Karpas-422 (cell line): ENCODE results near the gene SCN5A. TPM values are rescaled to one million over a fixed set of nuclear protein-coding genes. Genes with fewer than 3 reads are reported as not detected.

ENCODE experiments used
- DNase-seq: peaks from one replicate; pipeline ENCODE4 v3.0.0-alpha.2; 2015
- H2AFZ ChIP-seq: fragments of 200-600 bp; sonication (generic); 2 replicates; pipeline ENCODE4 v1.6.1; 2014; ENCODE audit warnings: antibody characterized with exemption, low read length, mixed read lengths
- H3K27ac ChIP-seq: fragments of 200-600 bp; sonication (generic); 2 replicates; pipeline ENCODE4 v1.5.1; 2014; ENCODE audit warnings: mild to moderate bottlenecking, low read length, moderate library complexity
- H3K27me3 ChIP-seq: fragments of 200-600 bp; sonication (generic); 2 replicates; pipeline ENCODE4 v1.6.1; 2014; ENCODE audit warnings: low read length, mixed read lengths
- H3K36me3 ChIP-seq: fragments of 200-600 bp; sonication (generic); 2 replicates; pipeline ENCODE4 v1.6.1; 2014; ENCODE audit warnings: low read length, mixed read lengths; ENCODE audit not compliant: insufficient read depth
- H3K4me1 ChIP-seq: fragments of 200-600 bp; sonication (generic); 2 replicates; pipeline ENCODE4 v1.6.1; 2014; ENCODE audit warnings: mild to moderate bottlenecking, low read length, mixed read lengths
- H3K4me2 ChIP-seq: fragments of 200-600 bp; sonication (generic); 2 replicates; pipeline ENCODE4 v1.6.1; 2014; ENCODE audit warnings: low read length, low read depth, mild to moderate bottlenecking; ENCODE audit not compliant: poor library complexity, severe bottlenecking
- H3K4me3 ChIP-seq: fragments of 200-600 bp; sonication (generic); 2 replicates; pipeline ENCODE4 v1.5.1; 2014; ENCODE audit warnings: mild to moderate bottlenecking, antibody characterized with exemption, low read length, mixed read lengths
- H3K79me2 ChIP-seq: fragments of 200-600 bp; sonication (generic); 2 replicates; pipeline ENCODE4 v1.6.1; 2014; ENCODE audit warnings: mild to moderate bottlenecking, low read length, mixed read lengths
- H3K9ac ChIP-seq: fragments of 200-600 bp; sonication (generic); 2 replicates; pipeline ENCODE4 v1.6.0; 2014; ENCODE audit warnings: low read length
- H3K9me2 ChIP-seq: fragments of 200-600 bp; sonication (generic), shearing (Covaris generic); replicated peaks from 2 replicates; pipeline ENCODE4 v1.6.0; 2014; ENCODE audit warnings: mild to moderate bottlenecking, low read length, moderate library complexity; ENCODE audit not compliant: insufficient read depth
- H3K9me3 ChIP-seq: fragments of 300-700, 200-600 bp; sonication (generic); 2 replicates; pipeline ENCODE4 v1.6.1; 2014; ENCODE audit warnings: low read length, mixed read lengths
- H4K20me1 ChIP-seq: fragments of 200-600 bp; sonication (generic); 2 replicates; pipeline ENCODE4 v1.6.1; 2014; ENCODE audit warnings: mild to moderate bottlenecking, antibody characterized with exemption, low read length, low read depth; ENCODE audit not compliant: insufficient read depth
- total RNA-seq: library from RNA; depleted of rRNA; stranded (reverse); fragments of >200 nt; shearing (Covaris generic); gene quantifications from 2 replicates; pipeline ENCODE4 v1.2.3, GENCODE V29; 2014; ENCODE audit warnings: low replicate concordance

The SCN5A gene
- total RNA-seq, 1 experiment from 2014 or later, result not detected

DNA sequence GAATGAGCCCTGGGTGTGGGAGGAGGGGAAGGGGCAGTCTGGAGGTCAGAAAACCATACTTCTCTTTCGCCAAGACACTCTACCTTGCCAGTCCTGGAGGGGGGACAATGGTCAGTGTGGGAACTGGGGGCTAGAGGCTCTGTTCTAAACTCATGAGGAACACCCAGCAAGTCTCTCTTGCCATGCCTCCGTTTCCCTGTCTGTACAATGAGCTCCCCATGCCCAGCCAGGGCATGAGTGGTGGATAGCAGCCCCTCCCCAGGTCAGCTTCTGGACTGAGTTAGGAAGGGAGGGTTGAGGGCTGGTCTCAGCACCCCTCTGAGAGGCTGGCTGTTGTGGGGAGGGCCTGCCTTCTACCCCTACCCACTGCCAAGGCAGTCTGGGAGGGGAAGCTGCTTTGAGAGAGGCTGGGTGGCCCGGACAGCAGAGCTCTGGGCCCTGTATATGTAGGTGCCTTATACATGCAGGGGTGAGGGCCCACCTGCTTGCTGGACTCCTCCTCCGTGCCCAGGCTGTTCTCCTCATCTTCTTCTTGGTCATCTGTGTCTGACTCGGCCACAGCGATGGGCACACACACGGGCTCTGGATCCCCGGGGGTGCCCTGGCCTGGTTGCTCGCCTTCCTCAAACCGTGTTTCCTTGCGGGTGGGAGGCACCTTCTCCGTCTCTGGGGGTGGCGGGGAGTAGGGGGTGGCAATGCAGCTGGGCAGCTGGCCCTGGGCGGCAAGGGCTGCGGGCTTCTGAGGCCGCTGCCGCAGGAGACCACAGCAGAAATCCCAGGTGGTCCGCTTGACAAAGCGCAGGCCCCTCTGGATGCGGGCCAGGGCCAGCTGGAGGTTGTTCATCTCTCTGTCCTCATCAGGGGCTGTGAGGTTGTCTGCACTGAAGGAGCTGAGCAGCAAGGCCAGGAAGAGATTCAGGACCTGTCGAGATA, 68.8 kb downstream of the SCN5A start:
- Histone ChIP-seq H2AFZ (no peak overlapping the region), H4K20me1 (no peaks in the 10 kb centered on the region), H3K36me3 (no peaks in the 10 kb centered on the region), H3K4me2 (no peak overlapping the region), H3K4me3 (no peak overlapping the region), H3K9me2 (no peaks in the 10 kb centered on the region), H3K9me3 (no peaks in the 10 kb centered on the region), H3K27ac (no peak overlapping the region), H3K9ac (no peak overlapping the region), H3K4me1 (peaks cover 4% of the 10 kb centered on the region), H3K79me2 (no peaks in the 10 kb centered on the region), H3K27me3 (no peaks in the 10 kb centered on the region)
- DNase-seq, result no peak

DNA sequence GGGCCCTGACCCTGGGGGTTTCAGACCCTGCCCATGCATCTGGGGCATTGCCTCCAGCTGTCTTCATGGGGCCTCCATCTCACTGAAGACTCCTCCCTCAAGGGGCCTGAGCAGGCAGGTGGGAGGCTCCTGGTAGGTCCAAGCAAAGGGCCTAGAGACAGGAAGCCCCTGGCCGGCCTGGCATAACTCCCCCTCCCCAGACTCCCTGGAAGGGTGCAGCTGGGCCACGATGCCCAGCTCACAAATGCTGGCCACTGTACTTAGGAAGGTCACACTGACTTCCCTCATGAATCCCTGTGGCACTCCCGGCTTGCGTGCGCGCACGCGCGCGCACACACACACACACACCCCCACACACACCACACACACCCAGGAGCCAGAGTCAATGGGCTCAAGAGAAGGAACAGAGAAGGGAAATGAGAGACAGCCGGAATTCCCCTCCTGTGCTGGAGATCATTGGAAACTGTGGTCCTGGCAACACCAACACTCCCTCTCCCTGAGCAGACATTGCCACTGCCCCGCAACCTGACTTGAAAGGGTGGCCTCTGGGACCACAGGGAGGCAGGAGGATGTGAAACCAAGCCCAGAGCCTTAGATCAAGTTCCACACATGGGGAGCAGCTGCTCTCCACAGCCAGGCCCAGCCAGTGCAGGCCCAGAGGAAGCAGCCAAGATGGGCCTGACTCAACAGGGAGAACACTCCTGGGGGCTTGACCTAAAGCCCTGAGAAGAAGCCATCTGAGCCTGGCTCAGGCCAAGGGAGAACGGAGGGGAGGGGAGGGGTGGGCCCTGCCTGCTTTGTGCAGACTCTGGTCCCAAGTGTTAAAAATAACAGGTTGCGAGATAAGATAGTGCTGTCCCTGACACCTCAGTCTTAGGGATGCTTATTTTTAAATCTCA, 69.7 kb downstream of the SCN5A start:
- DNase-seq, result peak; percentile 58
- H3K27ac ChIP-seq, result no peak overlapping the region
- H3K4me2 ChIP-seq, result no peak overlapping the region
- H3K4me1 ChIP-seq, result peaks cover 4% of the 10 kb centered on the region
- no peaks in the 10 kb centered on the region for H4K20me1 ChIP-seq
- H3K79me2 ChIP-seq, result no peaks in the 10 kb centered on the region
- H3K4me3 ChIP-seq, result no peak overlapping the region
- H3K27me3 ChIP-seq, result no peaks in the 10 kb centered on the region
- H2AFZ ChIP-seq, result no peak overlapping the region
- H3K36me3 ChIP-seq, result no peaks in the 10 kb centered on the region
- H3K9me3 ChIP-seq, result no peaks in the 10 kb centered on the region
- no peaks in the 10 kb centered on the region for H3K9me2 ChIP-seq
- no peak overlapping the region for H3K9ac ChIP-seq

DNA sequence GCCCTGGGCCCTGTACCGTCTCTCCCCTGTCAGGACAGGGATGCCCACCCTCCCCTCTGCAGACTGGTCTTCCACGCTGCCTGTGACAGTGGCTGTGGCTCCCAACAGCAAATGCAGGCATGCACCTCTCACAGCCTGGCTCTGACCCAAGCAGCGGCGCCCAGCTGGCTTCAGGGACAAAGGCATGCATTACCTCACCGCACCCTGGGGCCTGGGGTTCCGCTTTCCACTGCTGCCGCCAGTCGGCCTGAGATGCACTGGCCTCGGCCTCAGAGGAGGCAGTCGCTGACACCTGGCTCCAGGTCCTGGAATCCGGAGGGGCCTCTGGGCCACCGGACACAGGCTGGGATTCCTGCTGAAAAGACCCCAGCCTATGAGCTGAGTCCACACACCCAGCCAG, 70.3 kb downstream of the SCN5A start:
- no peak overlapping the region for H3K27ac ChIP-seq
- no peaks in the 10 kb centered on the region for H4K20me1 ChIP-seq
- no peaks in the 10 kb centered on the region for H3K79me2 ChIP-seq
- no peak overlapping the region for H2AFZ ChIP-seq
- H3K9me2 ChIP-seq, result no peaks in the 10 kb centered on the region
- no peak for DNase-seq
- no peaks in the 10 kb centered on the region for H3K27me3 ChIP-seq
- no peak overlapping the region for H3K4me3 ChIP-seq
- no peak overlapping the region for H3K9ac ChIP-seq
- no peak overlapping the region for H3K4me2 ChIP-seq
- H3K9me3 ChIP-seq, result no peaks in the 10 kb centered on the region
- peaks cover 4% of the 10 kb centered on the region for H3K4me1 ChIP-seq
- no peaks in the 10 kb centered on the region for H3K36me3 ChIP-seq

DNA sequence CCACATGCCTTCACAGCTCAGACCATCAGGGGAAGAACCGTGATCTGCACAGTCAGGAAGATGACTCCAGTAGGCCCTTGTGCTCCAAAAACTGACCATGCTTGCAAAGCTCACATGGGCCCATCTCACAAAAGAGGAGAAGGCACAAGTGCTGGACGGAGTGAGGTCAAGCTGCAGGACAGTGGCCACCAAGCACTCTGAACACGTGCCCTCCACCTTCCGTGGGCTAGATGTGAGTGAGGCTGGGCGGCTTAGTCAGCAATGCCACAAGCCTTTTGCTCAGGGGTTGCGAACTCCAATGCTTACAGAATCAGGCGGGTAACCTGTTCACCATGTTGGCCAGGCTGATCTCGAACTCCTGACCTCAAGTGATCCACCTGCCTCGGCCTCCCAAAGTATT, 70.9 kb downstream of the SCN5A start:
- H3K9ac ChIP-seq, result no peak overlapping the region
- no peak for DNase-seq
- no peak overlapping the region for H3K4me3 ChIP-seq
- H3K79me2 ChIP-seq, result no peaks in the 10 kb centered on the region
- no peaks in the 10 kb centered on the region for H3K36me3 ChIP-seq
- no peaks in the 10 kb centered on the region for H4K20me1 ChIP-seq
- H3K4me2 ChIP-seq, result no peak overlapping the region
- no peak overlapping the region for H3K27ac ChIP-seq
- H3K9me3 ChIP-seq, result no peaks in the 10 kb centered on the region
- H3K4me1 ChIP-seq, result peaks cover 4% of the 10 kb centered on the region
- H3K9me2 ChIP-seq, result no peaks in the 10 kb centered on the region
- no peak overlapping the region for H2AFZ ChIP-seq
- no peaks in the 10 kb centered on the region for H3K27me3 ChIP-seq

DNA sequence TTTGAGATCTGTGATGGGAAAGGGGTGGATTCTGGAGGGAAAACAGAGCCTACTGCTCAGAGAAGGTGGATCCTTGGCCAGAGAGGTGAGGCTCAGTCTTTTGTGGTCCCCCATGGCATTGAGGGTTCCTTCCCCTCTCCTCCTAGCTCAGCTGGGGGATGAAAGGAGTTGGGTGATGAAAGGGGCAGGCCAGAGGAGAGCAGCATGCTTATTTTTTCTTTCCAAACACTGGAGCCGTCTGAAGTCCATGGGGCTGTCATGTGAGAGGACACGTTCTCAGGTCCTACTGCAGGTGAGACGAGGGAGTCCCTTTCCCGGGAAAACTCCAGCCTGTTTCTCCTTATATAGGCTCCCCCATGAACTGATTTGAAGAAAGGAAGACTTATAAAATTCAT, 71.4 kb downstream of the SCN5A start:
- DNase-seq, result no peak
- Histone ChIP-seq H3K9me2 (no peaks in the 10 kb centered on the region), H3K36me3 (no peaks in the 10 kb centered on the region), H3K4me1 (peaks cover 4% of the 10 kb centered on the region), H3K9me3 (no peaks in the 10 kb centered on the region), H4K20me1 (no peaks in the 10 kb centered on the region), H2AFZ (no peak overlapping the region), H3K27me3 (no peaks in the 10 kb centered on the region), H3K4me3 (no peak overlapping the region), H3K4me2 (no peak overlapping the region), H3K79me2 (no peaks in the 10 kb centered on the region), H3K27ac (no peak overlapping the region), H3K9ac (no peak overlapping the region)

DNA sequence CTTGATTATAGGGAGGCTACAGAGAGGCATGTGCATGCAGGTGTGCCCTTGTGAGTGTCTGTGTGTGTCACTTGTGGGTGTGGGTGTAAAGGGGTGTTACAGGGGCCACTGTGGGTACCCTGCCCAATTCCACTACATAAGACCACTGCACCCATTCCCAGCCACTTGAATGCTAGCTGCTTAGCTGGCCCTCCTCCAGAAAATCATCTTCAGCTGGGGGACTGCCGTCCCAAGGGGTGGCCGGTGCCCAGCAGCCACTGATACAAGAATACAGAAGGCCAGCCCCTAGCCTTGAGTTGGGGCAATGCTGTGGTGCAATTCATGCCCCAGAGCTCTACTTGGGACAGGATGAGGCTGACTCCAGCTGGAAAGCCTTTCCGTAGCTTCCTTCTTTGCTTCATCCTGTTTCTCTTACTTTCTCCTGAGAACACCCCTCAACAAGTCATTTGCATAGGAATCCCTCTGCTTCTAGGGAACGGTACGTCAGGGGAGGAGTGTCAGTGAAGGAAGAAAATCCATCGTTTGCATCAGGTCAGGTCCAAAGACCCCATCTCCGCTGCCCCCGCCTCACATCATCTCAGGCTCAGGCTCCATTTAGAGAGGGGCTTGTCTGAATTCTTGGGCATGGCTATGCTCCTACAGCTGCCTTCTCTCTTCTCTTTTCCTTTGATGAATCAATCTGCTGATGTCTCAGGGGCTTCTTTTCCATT, 72.0 kb downstream of the SCN5A start:
- Histone ChIP-seq H3K36me3 (no peaks in the 10 kb centered on the region), H3K79me2 (no peaks in the 10 kb centered on the region), H3K4me2 (no peak overlapping the region), H3K9me3 (no peaks in the 10 kb centered on the region), H3K27me3 (no peaks in the 10 kb centered on the region), H4K20me1 (no peaks in the 10 kb centered on the region), H3K4me3 (no peak overlapping the region), H2AFZ (no peak overlapping the region), H3K9ac (no peak overlapping the region), H3K9me2 (no peaks in the 10 kb centered on the region), H3K27ac (no peak overlapping the region), H3K4me1 (peaks cover 4% of the 10 kb centered on the region)
- no peak for DNase-seq

DNA sequence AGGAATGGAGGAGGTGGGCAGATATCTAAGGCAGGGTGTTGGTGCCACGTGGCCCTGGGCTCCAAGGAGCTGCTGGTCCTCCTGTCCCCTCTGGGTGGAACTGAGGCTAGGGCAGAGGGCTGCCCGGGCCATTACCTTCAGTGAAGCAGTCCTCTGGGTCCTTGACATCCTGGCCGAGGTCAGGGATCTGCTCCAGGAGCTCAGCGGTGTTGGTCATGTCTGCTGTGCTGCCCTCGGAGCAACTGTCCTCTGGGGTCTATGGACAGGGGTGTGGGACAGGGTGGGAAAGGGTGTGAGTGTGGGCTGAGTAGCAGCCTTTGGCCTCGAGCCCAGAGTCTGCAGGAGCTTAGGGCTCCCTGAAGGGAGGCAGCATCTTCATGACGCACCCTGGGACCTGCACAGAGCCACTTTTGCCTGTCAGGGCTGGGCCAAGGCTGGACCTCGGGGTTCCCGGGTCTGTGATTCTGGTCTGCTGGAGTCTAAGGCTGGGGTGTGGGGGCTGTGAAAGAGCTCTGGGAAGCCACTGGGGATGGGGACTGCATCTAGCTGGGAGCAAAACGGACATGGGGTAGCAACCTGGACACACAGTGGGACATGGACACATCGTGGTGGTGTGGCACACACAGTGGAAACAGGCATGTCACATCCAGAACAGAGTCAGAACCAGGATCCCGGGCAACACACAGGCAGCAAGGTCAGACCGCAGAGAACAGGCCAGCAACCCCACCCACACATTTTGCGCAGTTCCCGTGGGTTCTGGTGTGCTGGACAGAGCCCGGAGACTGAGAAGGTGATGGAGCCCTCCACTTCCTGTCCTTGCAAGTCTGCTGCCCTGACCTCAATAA, 72.7 kb downstream of the SCN5A start:
- no peaks in the 10 kb centered on the region for H4K20me1 ChIP-seq
- H3K36me3 ChIP-seq, result no peaks in the 10 kb centered on the region
- H3K4me2 ChIP-seq, result no peak overlapping the region
- H2AFZ ChIP-seq, result no peak overlapping the region
- no peaks in the 10 kb centered on the region for H3K9me2 ChIP-seq
- H3K4me1 ChIP-seq, result peaks cover 4% of the 10 kb centered on the region
- no peaks in the 10 kb centered on the region for H3K27me3 ChIP-seq
- H3K27ac ChIP-seq, result no peak overlapping the region
- no peak overlapping the region for H3K9ac ChIP-seq
- DNase-seq, result no peak
- H3K79me2 ChIP-seq, result no peaks in the 10 kb centered on the region
- H3K9me3 ChIP-seq, result no peaks in the 10 kb centered on the region
- H3K4me3 ChIP-seq, result no peak overlapping the region
